Memory B cell (primary cell): ENCODE measurements around the gene PPP1R12A.
A peak's percentile ranks its signal among the peaks of the same experiment; 100 is the strongest.
"Not testable (repeated sequence)": the region's sequence is repeated elsewhere in the genome, so short reads cannot be mapped to it uniquely, and the experiment has no call there.

Experiments
- ATAC-seq: fragments of 150-1000 bp; cut with Tn5 transposase; 2 replicates; pipeline ENCODE4 v1.10.0; 2021; ENCODE audit warnings: low read depth, mild to moderate bottlenecking, moderate library complexity
- DNase-seq, 2 donors: peaks; one replicate each; pipeline ENCODE4 v3.0.0; 2022; ENCODE audit warnings: low spot score in 2 of 2
- H3K27ac Mint-ChIP-seq: one replicate; pipeline ENCODE4 v1.8.0; 2022; ENCODE audit warnings: mild to moderate bottlenecking, moderate library complexity, mixed read lengths
- H3K27me3 Mint-ChIP-seq: one replicate; pipeline ENCODE4 v1.8.0; 2022; ENCODE audit warnings: mixed read lengths
- H3K36me3 Mint-ChIP-seq: one replicate; pipeline ENCODE4 v1.8.0; 2022; ENCODE audit warnings: mild to moderate bottlenecking, mixed read lengths
- H3K4me1 Mint-ChIP-seq: one replicate; pipeline ENCODE4 v1.8.0; 2022; ENCODE audit warnings: mixed read lengths
- H3K4me3 Mint-ChIP-seq: one replicate; pipeline ENCODE4 v1.8.0; 2022; ENCODE audit warnings: mild to moderate bottlenecking, moderate library complexity, mixed read lengths
- H3K9me3 Mint-ChIP-seq: one replicate; pipeline ENCODE4 v1.8.0; 2022; ENCODE audit warnings: mixed read lengths

Gene PPP1R12A

GRCh38 chr12:79895804-79896203, 39.1 kb downstream of the PPP1R12A start:
- peaks cover 42% of the 10 kb centered on the region for H3K4me1 Mint-ChIP-seq
- DNase-seq (no peak), ATAC-seq (no peak)
- no peak overlapping the region for H3K4me3 Mint-ChIP-seq
- peaks cover 2% of the 10 kb centered on the region for H3K9me3 Mint-ChIP-seq
- peaks cover 10% of the 10 kb centered on the region for H3K36me3 Mint-ChIP-seq
- H3K27me3 Mint-ChIP-seq = no peaks in the 10 kb centered on the region
- H3K27ac Mint-ChIP-seq = no peak overlapping the region

- DNase-seq (no peak), ATAC-seq (no peak)
- peaks cover 46% of the 10 kb centered on the region for H3K4me1 Mint-ChIP-seq
- peaks cover 2% of the 10 kb centered on the region for H3K9me3 Mint-ChIP-seq
- no peak overlapping the region for H3K4me3 Mint-ChIP-seq
- H3K36me3 Mint-ChIP-seq = peaks cover 11% of the 10 kb centered on the region
- H3K27me3 Mint-ChIP-seq = no peaks in the 10 kb centered on the region
- H3K27ac Mint-ChIP-seq = no peak overlapping the region
Observed at GRCh38 chr12:79895071-79895470, 39.8 kb downstream of the PPP1R12A start.

GRCh38 chr12:79891506-79892162, 43.3 kb downstream of the PPP1R12A start:
- Mint-ChIP-seq H3K27ac (peak overlapping the region; percentile 12), H3K4me3 (no peak overlapping the region), H3K36me3 (peaks cover 8% of the 10 kb centered on the region)

GRCh38 chr12:79887890-79888289, 47.0 kb downstream of the PPP1R12A start:
- DNase-seq = no peak
- H3K36me3 Mint-ChIP-seq = peaks cover 8% of the 10 kb centered on the region
- no peak for ATAC-seq
- H3K9me3 Mint-ChIP-seq = peaks cover 2% of the 10 kb centered on the region
- peaks cover 40% of the 10 kb centered on the region for H3K4me1 Mint-ChIP-seq
- no peak overlapping the region for H3K4me3 Mint-ChIP-seq
- peak overlapping the region; percentile 7 for H3K27ac Mint-ChIP-seq
- H3K27me3 Mint-ChIP-seq = no peaks in the 10 kb centered on the region

More at GRCh38 chr12:79891506-79892162, 43.3 kb downstream of the PPP1R12A start:
- DNase-seq (no peak), ATAC-seq (no peak)
- peaks cover 2% of the 10 kb centered on the region for H3K9me3 Mint-ChIP-seq
- no peaks in the 10 kb centered on the region for H3K27me3 Mint-ChIP-seq
- peaks cover 46% of the 10 kb centered on the region for H3K4me1 Mint-ChIP-seq

DNA sequence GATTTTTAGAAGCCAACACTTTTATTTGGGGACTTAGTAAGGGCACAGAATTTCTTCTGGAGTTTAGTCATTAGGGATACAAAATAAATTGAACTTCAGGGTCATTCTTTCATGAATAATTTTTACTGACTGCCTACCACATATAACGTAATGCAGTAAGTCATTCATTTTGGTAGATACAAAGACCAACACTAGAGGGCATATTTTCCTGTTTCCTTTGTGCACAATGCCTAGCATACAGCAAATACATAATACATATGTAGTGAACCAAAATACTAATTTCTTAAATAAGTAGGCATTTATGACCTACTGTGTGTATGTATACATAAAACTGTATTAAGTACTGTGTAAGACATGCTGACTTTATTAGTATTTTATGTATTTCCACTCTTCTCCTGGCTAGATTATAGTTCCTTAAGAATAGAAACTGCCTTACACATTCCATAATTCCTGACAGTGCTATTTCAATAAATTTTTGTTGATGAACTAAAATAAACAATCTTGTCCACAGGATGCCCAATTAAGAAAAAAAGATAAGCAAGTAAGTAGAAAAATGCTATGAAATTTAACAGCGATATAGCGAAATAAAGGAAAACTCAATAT, 47.9 kb downstream of the PPP1R12A start:
- Mint-ChIP-seq H3K36me3 (peaks cover 9% of the 10 kb centered on the region), H3K9me3 (peaks cover under 1% of the 10 kb centered on the region), H3K27ac (no peak overlapping the region), H3K4me3 (no peak overlapping the region), H3K4me1 (peaks cover 47% of the 10 kb centered on the region), H3K27me3 (no peaks in the 10 kb centered on the region)
- ATAC-seq = peak; percentile 78
- peak in 1 of 2 donors; percentile 18 for DNase-seq

DNA sequence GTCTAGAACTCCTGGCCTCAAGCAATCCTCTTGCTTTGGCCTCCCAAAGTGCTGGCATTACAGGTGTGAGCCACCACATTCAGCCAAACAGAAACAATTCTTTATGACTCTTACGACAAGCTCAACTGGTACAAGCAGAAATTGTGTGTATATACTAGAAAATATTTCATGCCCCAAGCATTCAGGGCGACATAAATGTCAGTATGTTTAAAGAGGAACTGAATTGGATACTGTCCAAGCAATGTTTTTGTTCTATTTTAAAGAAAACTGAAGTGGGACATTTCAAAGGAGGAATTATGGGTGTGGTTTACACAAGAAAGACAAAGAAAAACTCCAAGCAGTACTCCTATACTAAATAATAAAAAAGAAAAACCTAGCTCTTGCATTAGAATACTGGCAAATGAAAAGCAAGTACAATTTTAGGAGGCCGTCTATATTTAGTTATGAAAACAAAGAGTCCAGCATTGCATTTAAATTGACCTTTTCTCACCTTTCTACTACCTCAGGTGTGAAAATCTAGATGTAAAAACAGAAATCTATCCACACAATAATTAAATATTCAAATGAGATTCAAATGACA, 48.9 kb downstream of the PPP1R12A start:
- no peak overlapping the region for H3K4me3 Mint-ChIP-seq
- H3K27me3 Mint-ChIP-seq = no peaks in the 10 kb centered on the region
- DNase-seq (no peak), ATAC-seq (no peak)
- no peaks in the 10 kb centered on the region for H3K9me3 Mint-ChIP-seq
- H3K27ac Mint-ChIP-seq = no peak overlapping the region
- peaks cover 47% of the 10 kb centered on the region for H3K4me1 Mint-ChIP-seq
- peaks cover 4% of the 10 kb centered on the region for H3K36me3 Mint-ChIP-seq

GRCh38 chr12:79884401-79885006, 50.4 kb downstream of the PPP1R12A start:
- no peak for DNase-seq
- H3K4me1 Mint-ChIP-seq = peaks cover 43% of the 10 kb centered on the region
- peaks cover 5% of the 10 kb centered on the region for H3K36me3 Mint-ChIP-seq
- no peaks in the 10 kb centered on the region for H3K9me3 Mint-ChIP-seq
- no peak for ATAC-seq
- no peak overlapping the region for H3K4me3 Mint-ChIP-seq
- no peaks in the 10 kb centered on the region for H3K27me3 Mint-ChIP-seq
- H3K27ac Mint-ChIP-seq = no peak overlapping the region

DNA sequence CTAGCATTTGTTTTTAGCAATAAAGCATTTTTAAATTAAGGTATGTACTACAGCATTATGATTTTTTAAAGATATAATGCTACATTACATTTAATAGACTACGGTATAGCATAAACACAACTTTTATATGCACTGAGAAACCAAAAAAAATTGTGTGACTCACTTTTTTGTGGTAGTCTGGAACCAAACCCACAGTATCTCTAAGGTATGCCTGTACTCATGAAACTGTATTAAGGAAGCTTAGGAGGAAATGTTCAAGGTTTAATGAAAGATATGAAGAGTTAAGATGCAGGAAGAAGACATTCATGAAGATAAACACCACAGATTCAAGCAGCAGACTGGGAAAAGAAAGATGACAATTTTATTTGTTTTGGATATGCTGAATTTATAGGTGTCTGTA, 51.7 kb downstream of the PPP1R12A start:
- no peak for DNase-seq
- Mint-ChIP-seq H3K27ac (no peak overlapping the region), H3K4me1 (peaks cover 39% of the 10 kb centered on the region), H3K36me3 (peaks cover 5% of the 10 kb centered on the region), H3K27me3 (no peaks in the 10 kb centered on the region), H3K9me3 (no peaks in the 10 kb centered on the region), H3K4me3 (no peak overlapping the region)
- no peak for ATAC-seq

DNA sequence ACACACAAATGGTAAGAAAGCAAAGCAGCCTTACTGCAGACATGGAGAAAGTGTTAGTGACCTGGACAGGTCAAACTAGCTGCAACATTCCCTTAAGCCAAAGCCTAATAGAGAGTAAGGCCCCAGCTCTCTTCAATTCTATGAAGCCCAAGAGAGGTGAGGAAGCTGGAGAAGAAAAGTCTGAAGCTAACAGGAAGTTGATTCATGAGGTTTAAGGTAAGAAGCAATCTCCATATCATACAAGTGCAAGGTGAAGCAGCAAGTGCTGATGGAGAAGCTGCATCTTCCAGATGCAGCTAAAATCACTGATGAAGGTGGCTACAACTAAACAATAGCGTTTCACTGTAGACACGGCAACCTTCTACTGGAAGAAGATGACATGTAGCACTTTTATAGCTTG, 53.5 kb downstream of the PPP1R12A start:
- DNase-seq = no peak
- no peaks in the 10 kb centered on the region for H3K27me3 Mint-ChIP-seq
- ATAC-seq = no peak
- peaks cover 7% of the 10 kb centered on the region for H3K36me3 Mint-ChIP-seq
- H3K9me3 Mint-ChIP-seq = no peaks in the 10 kb centered on the region
- H3K4me1 Mint-ChIP-seq = peaks cover 38% of the 10 kb centered on the region
- H3K27ac Mint-ChIP-seq = no peak overlapping the region
- no peak overlapping the region for H3K4me3 Mint-ChIP-seq

DNA sequence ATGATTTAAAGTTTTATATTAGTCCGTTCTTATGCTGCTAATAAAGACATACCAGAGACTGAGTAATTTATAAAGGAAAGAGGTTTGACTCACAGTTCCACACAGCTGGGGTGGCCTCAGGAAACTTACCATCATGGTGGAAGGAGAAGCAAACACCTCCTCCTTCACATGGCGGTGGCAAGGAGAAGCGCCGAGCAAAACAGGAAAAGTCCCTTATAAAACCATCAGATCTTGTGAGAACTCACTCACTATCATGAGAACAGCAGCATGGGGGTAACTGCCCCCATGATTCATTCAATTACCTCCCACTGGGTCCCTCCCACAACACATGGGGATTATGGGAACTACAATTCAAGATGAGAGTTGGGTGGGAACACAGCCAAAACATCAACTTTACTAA, 56.4 kb downstream of the PPP1R12A start:
- H3K27me3 Mint-ChIP-seq, H3K27ac Mint-ChIP-seq: not testable (repeated sequence)
- peaks cover 52% of the 10 kb centered on the region for H3K4me1 Mint-ChIP-seq

GRCh38 chr12:79877246-79877645, 57.7 kb downstream of the PPP1R12A start:
- peaks cover 48% of the 10 kb centered on the region for H3K4me1 Mint-ChIP-seq
- ATAC-seq (no peak), DNase-seq (no peak)
- H3K36me3 Mint-ChIP-seq = peaks cover 13% of the 10 kb centered on the region
- no peaks in the 10 kb centered on the region for H3K27me3 Mint-ChIP-seq
- no peak overlapping the region for H3K4me3 Mint-ChIP-seq
- no peak overlapping the region for H3K27ac Mint-ChIP-seq
- H3K9me3 Mint-ChIP-seq = no peaks in the 10 kb centered on the region

More for the DNA sequence above, 56.4 kb downstream of the PPP1R12A start:
- DNase-seq, ATAC-seq, H3K9me3 Mint-ChIP-seq, H3K4me3 Mint-ChIP-seq, H3K36me3 Mint-ChIP-seq: not testable (repeated sequence)

DNA sequence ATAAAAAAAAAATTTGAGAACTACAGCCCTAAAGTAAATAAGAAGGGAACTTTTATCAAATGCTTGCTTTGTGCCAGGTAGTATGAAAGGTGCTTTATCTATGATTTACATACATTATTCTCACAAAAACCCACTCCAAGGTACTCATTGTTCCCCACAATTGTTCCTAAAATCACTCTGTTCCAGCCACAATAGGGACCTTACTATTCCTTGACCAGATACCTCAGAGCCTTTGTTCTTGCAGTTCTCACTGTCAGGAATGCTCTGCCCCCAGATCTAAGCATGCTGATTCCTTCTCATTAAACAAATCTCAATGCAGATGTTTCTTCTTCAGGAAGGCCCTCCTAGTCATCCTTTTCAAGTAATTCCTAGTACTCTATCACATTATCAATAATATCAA, 60.2 kb downstream of the PPP1R12A start:
- no peak for ATAC-seq
- no peak overlapping the region for H3K4me3 Mint-ChIP-seq
- peaks cover 16% of the 10 kb centered on the region for H3K36me3 Mint-ChIP-seq
- H3K27ac Mint-ChIP-seq = peak overlapping the region; percentile 77
- DNase-seq = no peak
- no peaks in the 10 kb centered on the region for H3K9me3 Mint-ChIP-seq
- no peaks in the 10 kb centered on the region for H3K27me3 Mint-ChIP-seq
- H3K4me1 Mint-ChIP-seq = peaks cover 40% of the 10 kb centered on the region

- ATAC-seq = peak; percentile 73
- no peak for DNase-seq
- Mint-ChIP-seq H3K9me3 (no peaks in the 10 kb centered on the region), H3K27ac (peak overlapping the region; percentile 42), H3K36me3 (peaks cover 27% of the 10 kb centered on the region), H3K4me3 (no peak overlapping the region), H3K27me3 (no peaks in the 10 kb centered on the region), H3K4me1 (peaks cover 41% of the 10 kb centered on the region)
Observed at GRCh38 chr12:79873201-79873600, 61.7 kb downstream of the PPP1R12A start.

DNA sequence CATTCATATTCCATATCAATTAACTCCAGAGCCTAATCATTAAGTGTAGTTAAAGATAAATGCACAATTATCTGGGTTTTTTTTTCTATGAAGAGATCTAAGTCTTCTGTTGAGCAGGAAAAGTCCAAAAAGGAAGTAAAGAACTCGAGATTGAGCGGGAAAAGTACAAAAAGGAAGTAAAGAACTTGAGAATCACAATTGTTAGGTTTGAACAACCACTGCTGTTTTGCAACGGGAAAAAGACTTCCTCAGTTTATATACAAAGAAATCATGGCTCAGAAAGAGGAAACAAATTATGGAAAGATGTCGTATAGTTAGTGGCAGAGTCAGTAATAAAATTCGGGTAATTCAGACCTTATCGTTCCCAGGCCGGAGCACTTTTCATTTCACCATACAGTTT, 63.3 kb downstream of the PPP1R12A start:
- Mint-ChIP-seq H3K4me1 (peaks cover 38% of the 10 kb centered on the region), H3K27me3 (no peaks in the 10 kb centered on the region), H3K4me3 (no peak overlapping the region), H3K9me3 (no peaks in the 10 kb centered on the region), H3K27ac (no peak overlapping the region), H3K36me3 (peaks cover 38% of the 10 kb centered on the region)
- ATAC-seq (no peak), DNase-seq (no peak)
